MCF 10A (cell line): Measurements from ENCODE around the gene LPGAT1. TPM values are rescaled to one million over a fixed set of nuclear protein-coding genes. Genes with fewer than 3 reads are reported as not detected.

Experiments used
- BruUV-seq: library from RNA; stranded (reverse); fragments of 400-500 nt; replicated peaks from 2 replicates; lab custom pipeline; 2021; lab: Mats Ljungman, UMichigan
- CTCF ChIA-PET: fragments of 300-600 bp; sonication (Branson Sonifier 250); formaldehyde crosslinking; extraction: SDS; loops from one replicate; lab custom pipeline; 2021; ENCODE audit warnings: antibody characterized with exemption, inconsistent platforms; lab: Yijun Ruan, JAX
- POLR2A ChIA-PET: fragments of 300-600, 350-650 bp; sonication (Branson Sonifier 250); formaldehyde crosslinking; extraction: SDS; loops from one replicate; lab custom pipeline; 2020; ENCODE audit warnings: antibody characterized with exemption, inconsistent platforms; lab: Yijun Ruan, JAX
- DNase-seq: peaks from one replicate; pipeline ENCODE4 v3.0.0-alpha.2; 2018; ENCODE audit not compliant: unreplicated experiment
- H3K27ac Mint-ChIP-seq: one replicate; pipeline ENCODE4 v1.8.0; 2022; ENCODE audit warnings: mild to moderate bottlenecking, low read depth, mixed read lengths; ENCODE audit not compliant: unreplicated experiment
- H3K27me3 Mint-ChIP-seq: one replicate; pipeline ENCODE4 v1.8.0; 2022; ENCODE audit warnings: mixed read lengths; ENCODE audit not compliant: insufficient read depth, unreplicated experiment
- H3K36me3 Mint-ChIP-seq: one replicate; pipeline ENCODE4 v1.8.0; 2022; ENCODE audit warnings: mild to moderate bottlenecking, moderate library complexity, mixed read lengths; ENCODE audit not compliant: insufficient read depth, unreplicated experiment
- H3K4me1 Mint-ChIP-seq: one replicate; pipeline ENCODE4 v1.8.0; 2022; ENCODE audit warnings: mixed read lengths; ENCODE audit not compliant: insufficient read depth, unreplicated experiment
- H3K4me3 Mint-ChIP-seq: one replicate; pipeline ENCODE4 v1.8.0; 2022; ENCODE audit warnings: mild to moderate bottlenecking, moderate library complexity, mixed read lengths; ENCODE audit not compliant: unreplicated experiment
- H3K9me3 Mint-ChIP-seq: one replicate; pipeline ENCODE4 v1.8.0; 2022; ENCODE audit warnings: mixed read lengths; ENCODE audit not compliant: unreplicated experiment
- CTCF ChIP-seq: fragments of 200-600 bp; IDR thresholded peaks from one replicate; pipeline ENCODE4 v1.8.0; 2022; ENCODE audit warnings: antibody characterized with exemption, mild to moderate bottlenecking; ENCODE audit not compliant: unreplicated experiment
- intact Hi-C: fragments of 100-400 bp; cut with micrococcal nuclease; formaldehyde crosslinking; loops from 2 replicates; pipeline ENCODE4 v1.14.1; 2022
- total RNA-seq: library from RNA; stranded (reverse); gene quantifications from 2 replicates; pipeline ENCODE4 v1.2.3, GENCODE V29; 2022

LPGAT1 gene
- total RNA-seq, 1 experiment from 2014 or later: 76.2 TPM

GRCh38 chr1:211713231-211713630, 117.3 kb downstream of the LPGAT1 start:
- no peaks in the 10 kb centered on the region for H3K27me3 Mint-ChIP-seq
- BruUV-seq: no TSS peak
- TF ChIP-seq CTCF: no peak
- H3K9me3 Mint-ChIP-seq: no peaks in the 10 kb centered on the region
- intact Hi-C loops: no loop called here
- ChIA-PET POLR2A (interaction anchor here (0.7 to 1.2 kb wide), 3 partner anchors 11 to 27 kb away, joined by 3 to 4 read pairs (median 3); no protein-coding TSS in a partner anchor), CTCF (interaction anchor here (0.7 to 7.1 kb wide), 3 partner anchors 11 to 238 kb away, joined by 3 to 79 read pairs (median 3); no protein-coding TSS in a partner anchor)
- no peaks in the 10 kb centered on the region for H3K36me3 Mint-ChIP-seq
- H3K4me1 Mint-ChIP-seq: peaks cover 12% of the 10 kb centered on the region
- peak; percentile 71 for DNase-seq
- H3K4me3 Mint-ChIP-seq: no peak overlapping the region
- no peak overlapping the region for H3K27ac Mint-ChIP-seq

DNA sequence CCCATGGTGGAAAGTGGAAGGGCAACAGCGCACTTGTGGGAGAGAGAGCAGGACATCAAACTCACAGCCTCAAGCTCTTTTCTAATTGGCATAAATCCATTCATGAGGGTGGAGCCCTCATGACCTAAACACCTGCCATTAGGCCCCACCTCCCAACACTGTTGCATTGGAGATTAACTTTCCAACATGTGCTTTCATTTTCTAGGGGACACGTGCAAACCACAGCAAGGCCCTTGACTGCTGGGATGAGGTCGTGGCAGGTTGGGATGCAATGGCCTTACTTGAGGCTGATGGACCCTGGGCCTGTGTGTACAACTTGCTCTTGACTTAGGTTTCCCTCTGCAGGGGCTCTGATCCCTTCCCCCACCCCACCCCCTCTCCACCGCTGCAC, 119.3 kb downstream of the LPGAT1 start:
- TF ChIP-seq CTCF: no peak
- CTCF ChIA-PET: interaction anchor here (0.6 to 7.1 kb wide), 2 partner anchors 12 to 386 kb away, joined by 3 to 79 read pairs; no protein-coding TSS in a partner anchor

GRCh38 chr1:211710566-211711314, 119.8 kb downstream of the LPGAT1 start:
- TF ChIP-seq CTCF: no peak
- ChIA-PET POLR2A (interaction anchor here (0.6 to 1.6 kb wide), 2 partner anchors 21 to 869 kb away, joined by 4 read pairs; no protein-coding TSS in a partner anchor), CTCF (interaction anchor here (0.5 to 7.1 kb wide), 3 partner anchors 12 to 386 kb away, joined by 3 to 79 read pairs (median 4); no protein-coding TSS in a partner anchor)
- DNase-seq: no peak
- no peaks in the 10 kb centered on the region for H3K9me3 Mint-ChIP-seq
- H3K27me3 Mint-ChIP-seq: no peaks in the 10 kb centered on the region
- peaks cover 21% of the 10 kb centered on the region for H3K4me1 Mint-ChIP-seq
- BruUV-seq: no TSS peak
- H3K4me3 Mint-ChIP-seq: no peak overlapping the region
- H3K27ac Mint-ChIP-seq: no peak overlapping the region
- H3K36me3 Mint-ChIP-seq: no peaks in the 10 kb centered on the region
- intact Hi-C loops: no loop called here

More for the DNA sequence above, 119.3 kb downstream of the LPGAT1 start:
- Mint-ChIP-seq H3K27me3 (no peaks in the 10 kb centered on the region), H3K4me3 (no peak overlapping the region), H3K27ac (no peak overlapping the region), H3K9me3 (no peaks in the 10 kb centered on the region), H3K36me3 (no peaks in the 10 kb centered on the region), H3K4me1 (peaks cover 15% of the 10 kb centered on the region)
- POLR2A ChIA-PET: interaction anchor here (0.6 to 1.6 kb wide), 3 partner anchors 15 to 218 kb away, joined by 3 to 4 read pairs (median 4); no protein-coding TSS in a partner anchor
- intact Hi-C loops: no loop called here
- BruUV-seq: no TSS peak
- DNase-seq: no peak

DNA sequence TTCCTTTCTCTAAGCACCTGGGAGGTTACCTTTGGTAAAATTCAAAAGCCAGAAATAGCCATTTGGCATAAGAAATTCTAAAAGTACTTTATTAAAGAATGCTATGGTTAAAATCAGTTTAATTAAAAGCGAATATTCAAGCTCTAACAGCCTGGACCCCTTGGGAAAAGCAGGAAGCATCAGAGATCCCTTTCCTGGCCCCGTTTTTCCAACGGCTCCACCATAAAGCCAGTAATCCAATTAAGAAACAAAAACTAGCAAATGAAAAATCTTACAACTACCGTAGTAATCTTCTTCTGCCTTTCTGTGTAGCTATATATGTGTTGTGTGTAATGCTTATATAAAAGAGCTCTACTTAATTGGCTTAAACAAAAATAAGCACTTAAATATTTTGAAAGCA, 121.6 kb downstream of the LPGAT1 start:
- no peaks in the 10 kb centered on the region for H3K9me3 Mint-ChIP-seq
- H3K27me3 Mint-ChIP-seq: no peaks in the 10 kb centered on the region
- ChIA-PET CTCF (interaction anchor here (0.8 to 7.1 kb wide), 11 partner anchors 10 to 660 kb away, joined by 3 to 79 read pairs (median 4); partner anchors contain the start of genes DTL and INTS7), POLR2A (interaction anchor here (1.0 to 1.6 kb wide), 3 partner anchors 14 to 317 kb away, joined by 3 to 4 read pairs (median 4); no protein-coding TSS in a partner anchor)
- no TSS peak for BruUV-seq
- no peak overlapping the region for H3K4me3 Mint-ChIP-seq
- H3K27ac Mint-ChIP-seq: no peak overlapping the region
- no peak for DNase-seq
- H3K4me1 Mint-ChIP-seq: peaks cover 26% of the 10 kb centered on the region
- no peaks in the 10 kb centered on the region for H3K36me3 Mint-ChIP-seq
- intact Hi-C loops: no loop called here
- TF ChIP-seq CTCF: no peak
